HL-60/S4 treated with retinoic acid at 250 ng/mL for 4 days and 3 days (cell line): ENCODE data around the gene VSX1.

Experiments
- in situ Hi-C: fragments of 300-500 bp; cut with MboI; formaldehyde crosslinking; loops from 2 replicates; pipeline ENCODE4 v1.7.0; 2022; ENCODE audit warnings: low sequenced_read_pairs

Gene VSX1

DNA sequence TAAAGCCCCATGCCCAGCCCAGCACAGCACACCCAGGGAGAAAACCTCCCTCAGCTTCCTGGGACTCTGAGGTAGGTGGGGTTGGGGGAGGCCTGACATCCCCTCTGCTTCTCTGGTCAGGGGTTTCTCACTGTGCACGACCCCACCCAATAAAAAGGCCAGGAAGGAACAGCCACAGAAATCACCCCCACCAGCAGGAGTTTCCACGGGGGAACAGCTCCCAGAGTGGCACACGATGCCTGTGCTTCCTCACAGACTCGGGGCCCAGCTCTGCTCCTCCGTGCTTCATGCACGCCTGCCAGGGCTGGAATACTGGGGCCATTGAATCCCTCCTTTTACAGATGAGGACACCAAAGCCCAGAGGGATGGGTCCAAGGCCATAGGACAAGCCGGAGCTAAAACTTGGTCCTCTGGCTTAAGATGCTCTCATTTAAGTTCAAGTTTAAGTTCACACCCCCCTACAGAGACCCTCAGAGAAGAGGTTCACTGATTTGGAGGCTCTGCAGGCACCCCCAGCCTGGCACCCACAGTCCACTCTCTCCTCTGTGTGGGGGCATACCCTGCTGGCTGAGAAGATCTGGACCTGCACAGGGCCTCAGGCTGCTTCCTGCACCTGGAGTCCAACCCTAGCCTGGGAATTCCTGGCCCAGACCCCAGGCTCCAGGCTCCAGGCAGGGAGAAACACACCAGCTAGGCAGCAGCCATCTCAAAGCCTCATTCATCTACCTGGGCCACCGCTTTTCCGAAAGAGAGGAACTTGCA is 38.3 kb downstream of the VSX1 start:
- in situ Hi-C loops: loop anchor here (25.0 kb wide), 1 partner anchor 106 kb away; the partner anchor contains the start of gene CST7

- in situ Hi-C loops: loop anchor here (25.0 kb wide), 1 partner anchor 106 kb away; the partner anchor contains the start of gene CST7
These were observed 39.1 kb downstream of the VSX1 start for GRCh38 chr20:25042531-25043498.

DNA sequence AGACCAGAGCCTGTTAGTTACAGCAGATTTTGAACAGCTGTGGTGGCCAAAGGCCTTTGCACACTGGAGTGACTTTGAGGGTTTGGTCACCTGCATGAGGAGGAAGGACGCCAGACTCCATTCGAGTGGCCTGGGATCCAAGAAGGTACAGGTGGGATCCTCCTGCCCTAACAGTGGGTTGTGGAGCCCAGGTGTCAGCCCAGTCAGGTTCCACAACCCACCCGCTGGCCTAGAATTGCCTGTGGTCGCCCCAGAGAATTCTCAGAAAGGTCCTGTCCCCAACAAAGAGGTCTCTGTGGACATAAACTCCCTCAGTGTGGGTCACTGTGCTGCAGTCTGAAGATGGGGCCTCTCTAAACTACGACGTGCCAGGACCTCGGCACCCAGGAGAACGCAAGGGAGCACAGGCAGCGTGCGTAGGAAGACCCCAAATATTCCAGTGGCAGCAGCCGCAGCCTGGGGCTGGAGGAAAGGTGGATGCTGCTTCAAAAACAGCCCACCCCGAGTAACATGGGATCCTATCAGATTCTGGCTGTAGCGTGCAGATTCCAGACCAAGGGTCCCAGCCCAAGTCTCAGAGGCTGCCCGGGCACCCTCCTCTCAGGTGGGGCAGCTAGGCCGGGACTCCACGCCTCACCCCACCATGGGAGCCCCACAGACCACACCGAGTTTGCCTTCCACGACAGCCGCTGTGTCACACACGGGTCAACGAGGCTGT is 40.0 kb downstream of the VSX1 start:
- in situ Hi-C loops: loop anchor here (25.0 kb wide), 1 partner anchor 105 kb away; the partner anchor contains the start of gene CST7

- in situ Hi-C loops: loop anchor here (25.0 kb wide), 1 partner anchor 103 kb away; the partner anchor contains the start of gene CST7
These were observed 41.5 kb downstream of the VSX1 start for GRCh38 chr20:25040438-25040831.

DNA sequence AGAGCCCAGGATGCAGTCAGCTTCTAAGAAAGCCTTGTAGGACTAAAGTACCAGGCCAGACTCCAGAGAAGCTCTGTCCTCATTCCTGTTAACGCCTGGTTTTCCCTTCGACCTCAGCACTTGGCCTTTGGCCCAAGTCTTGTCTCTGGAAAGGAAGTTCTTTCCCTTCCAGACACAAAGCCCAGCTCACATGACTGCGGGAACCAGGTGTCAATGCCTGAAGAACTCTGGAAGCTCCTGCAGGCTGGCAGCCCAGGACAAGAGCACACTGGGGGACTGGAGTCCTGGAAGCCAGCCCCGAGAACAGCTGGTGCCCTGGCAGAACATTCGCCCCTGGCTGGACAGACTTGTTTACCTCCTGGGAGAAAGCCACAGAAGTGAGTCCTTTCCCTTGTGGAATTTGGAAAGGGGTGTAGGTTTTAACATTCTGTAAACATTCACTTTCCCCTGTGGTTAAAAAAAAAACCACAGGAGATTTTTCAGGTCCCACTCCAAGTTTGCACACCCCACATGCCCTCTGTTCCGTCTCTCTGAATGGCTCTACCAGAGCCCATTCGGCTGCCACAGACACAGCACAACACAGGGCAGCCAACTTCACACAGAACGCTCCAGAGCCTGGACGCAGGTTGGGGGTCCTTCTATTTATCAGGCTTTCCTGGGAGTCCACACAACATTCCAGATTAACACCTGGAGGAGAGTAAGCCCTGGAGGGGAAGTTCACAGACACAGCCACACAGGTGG is 42.1 kb downstream of the VSX1 start:
- in situ Hi-C loops: loop anchor here (25.0 kb wide), 1 partner anchor 103 kb away; the partner anchor contains the start of gene CST7

DNA sequence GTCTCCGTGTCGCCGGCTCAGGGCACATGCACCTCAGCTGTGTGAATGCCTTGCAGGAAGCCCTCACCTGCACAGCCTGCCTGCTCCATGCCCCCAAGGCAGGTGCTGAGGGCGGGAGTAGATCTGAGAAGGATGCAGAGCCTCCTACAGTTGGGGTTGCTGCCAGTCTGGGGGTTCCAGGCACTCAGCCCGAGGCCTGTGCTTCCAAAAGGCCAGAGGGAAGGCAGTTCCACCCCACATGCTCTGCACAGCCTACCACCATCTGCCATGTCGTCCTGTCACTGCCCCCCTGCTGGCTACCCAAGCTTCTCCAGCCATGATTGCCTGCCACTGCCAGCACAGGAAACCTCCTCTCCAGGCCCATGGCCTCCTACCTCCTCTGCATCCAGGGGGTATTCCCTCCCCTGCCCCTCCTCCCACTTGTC is 43.3 kb downstream of the VSX1 start:
- in situ Hi-C loops: loop anchor here (25.0 kb wide), 1 partner anchor 101 kb away; the partner anchor contains the start of gene CST7

GRCh38 chr20:25038103-25038410 is 43.9 kb downstream of the VSX1 start:
- in situ Hi-C loops: loop anchor here (25.0 kb wide), 1 partner anchor 101 kb away; the partner anchor contains the start of gene CST7

- in situ Hi-C loops: loop anchor here (25.0 kb wide), 1 partner anchor 100 kb away; the partner anchor contains the start of gene CST7
These were observed 44.4 kb downstream of the VSX1 start for GRCh38 chr20:25037288-25038102.

DNA sequence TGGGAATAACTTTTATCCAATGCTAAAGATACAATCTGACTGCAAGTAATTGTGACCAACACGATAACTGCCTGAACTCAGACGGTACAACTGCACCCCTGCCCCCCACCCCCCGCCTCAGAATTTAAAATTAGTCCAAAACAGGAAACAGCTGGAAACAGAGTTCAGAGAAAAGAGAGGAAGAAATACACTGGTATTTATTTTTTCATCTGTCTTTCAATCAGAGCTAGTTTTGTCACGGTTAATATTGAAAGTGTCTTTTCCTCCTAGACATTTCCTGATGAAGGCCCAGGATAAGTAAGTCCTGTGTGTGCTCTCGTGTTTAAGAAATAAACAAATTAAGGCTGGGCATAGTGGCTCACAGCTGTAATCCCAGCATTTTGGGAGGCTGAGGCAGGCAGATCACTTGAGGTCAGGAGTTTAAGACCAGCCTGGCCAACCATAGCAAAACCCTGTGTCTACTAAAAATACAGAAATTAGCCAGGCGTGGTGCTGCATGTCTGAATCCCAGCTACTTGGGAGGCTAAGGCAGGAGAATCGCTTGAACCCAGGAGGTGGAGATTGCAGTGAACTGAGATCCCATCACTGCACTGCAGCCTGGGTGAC is 45.5 kb downstream of the VSX1 start:
- in situ Hi-C loops: loop anchor here (25.0 kb wide), 1 partner anchor 99 kb away; the partner anchor contains the start of gene CST7

- in situ Hi-C loops: loop anchor here (25.0 kb wide), 1 partner anchor 99 kb away; the partner anchor contains the start of gene CST7
These were observed 46.0 kb downstream of the VSX1 start for GRCh38 chr20:25035921-25036320.

GRCh38 chr20:25033924-25034300 is 48.0 kb downstream of the VSX1 start:
- in situ Hi-C loops: loop anchor here (25.0 kb wide), 1 partner anchor 97 kb away; the partner anchor contains the start of gene CST7

DNA sequence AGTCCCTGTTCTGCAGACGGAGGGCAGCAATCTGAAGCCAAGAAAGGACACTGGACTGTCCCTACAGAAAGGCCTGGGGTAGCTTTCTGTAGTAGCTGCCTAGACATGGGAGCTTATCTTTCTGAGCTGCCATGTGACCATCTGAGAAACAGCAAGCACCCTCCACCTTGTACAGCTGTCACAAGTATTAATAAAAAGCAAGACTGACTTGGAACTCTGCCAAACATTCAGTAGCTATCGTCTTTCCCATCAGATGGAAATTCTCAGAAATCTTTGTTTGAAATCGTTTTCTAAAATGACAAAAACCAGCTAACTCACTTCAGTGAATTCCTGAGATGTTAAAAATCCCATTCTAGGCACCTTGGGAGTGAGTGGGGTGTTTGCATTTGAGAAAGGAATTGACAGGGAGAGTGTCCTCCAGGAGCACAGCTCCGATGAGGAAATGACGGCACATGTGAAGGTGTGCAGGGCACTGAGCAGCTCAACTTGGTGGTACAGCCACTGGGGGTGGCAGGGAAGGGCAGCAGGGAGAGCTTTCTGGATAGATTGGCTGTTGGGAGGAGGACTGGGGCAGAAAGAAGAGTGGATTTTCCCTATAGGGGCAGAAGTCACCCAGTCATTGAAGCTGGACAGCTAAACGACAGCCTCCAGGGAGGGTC is 48.5 kb downstream of the VSX1 start:
- in situ Hi-C loops: loop anchor here (25.0 kb wide), 1 partner anchor 96 kb away; the partner anchor contains the start of gene CST7

GRCh38 chr20:25032478-25033264 is 49.3 kb downstream of the VSX1 start:
- in situ Hi-C loops: loop anchor here (25.0 kb wide), 1 partner anchor 95 kb away; the partner anchor contains the start of gene CST7

GRCh38 chr20:25032065-25032477 is 49.9 kb downstream of the VSX1 start:
- in situ Hi-C loops: loop anchor here (25.0 kb wide), 1 partner anchor 95 kb away; the partner anchor contains the start of gene CST7

GRCh38 chr20:25031241-25031640 is 50.7 kb downstream of the VSX1 start:
- in situ Hi-C loops: loop anchor here (25.0 kb wide), 1 partner anchor 94 kb away; the partner anchor contains the start of gene CST7

DNA sequence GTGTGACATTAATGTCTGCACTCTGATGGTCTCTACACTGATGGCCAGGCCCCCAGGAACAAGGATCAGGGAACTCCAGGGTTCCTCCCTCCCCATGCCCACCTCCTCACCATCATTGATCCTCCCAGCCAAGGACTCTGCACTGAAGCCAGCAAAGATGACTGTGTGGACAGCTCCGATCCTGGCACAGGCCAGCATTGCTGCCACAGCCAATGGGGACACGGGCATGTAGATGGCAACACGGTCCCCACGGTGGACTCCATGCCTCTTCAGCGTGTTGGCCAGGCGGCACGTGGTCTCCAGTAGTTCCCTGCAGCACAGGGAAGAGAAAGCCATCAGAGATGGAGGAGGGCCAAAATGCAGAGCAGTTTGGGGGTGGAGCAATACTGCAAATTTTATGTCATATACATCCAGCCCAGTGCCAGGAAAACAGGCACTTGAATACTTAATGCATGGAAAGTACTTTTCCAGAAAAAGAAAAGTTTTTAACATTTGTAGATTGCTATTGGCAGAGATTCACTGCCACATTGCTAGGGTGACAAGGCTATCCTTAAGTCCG is 51.2 kb downstream of the VSX1 start:
- in situ Hi-C loops: loop anchor here (25.0 kb wide), 1 partner anchor 93 kb away; the partner anchor contains the start of gene CST7
